Activated T-helper 9 cell treated with anti-CD3 and anti-CD28 coated beads, Interleukin-2, amount 50 U/mL, for 16 hours (primary cell): Measurements from ENCODE around the gene PREX1.
"Not testable (repeated sequence)": the region's sequence is repeated elsewhere in the genome, so short reads cannot be mapped to it uniquely, and the experiment has no call there.

Experiments used
- DNase-seq: peaks from one replicate; pipeline ENCODE4 v3.0.0-alpha.2; 2020; ENCODE audit warnings: low read depth

Gene PREX1

DNA sequence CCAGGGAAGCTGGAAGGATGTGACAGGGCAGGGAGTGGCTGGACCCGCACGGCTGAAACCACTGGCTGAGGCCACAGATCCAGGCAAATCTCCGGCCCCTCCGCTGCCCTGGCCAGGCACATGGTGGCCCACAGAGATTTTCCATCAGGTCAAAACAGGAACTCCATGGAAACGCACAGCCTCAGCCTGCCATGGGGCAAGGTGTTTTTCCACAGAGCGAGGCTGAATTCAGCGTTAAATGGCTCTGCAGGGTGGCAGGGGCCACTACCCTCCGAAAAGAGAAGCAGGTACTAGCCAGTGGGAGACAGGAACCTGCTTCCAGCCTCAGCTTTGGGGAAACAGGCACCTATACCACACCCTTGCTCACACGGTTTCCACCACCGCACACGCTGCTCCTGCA, 53.1 kb downstream of the PREX1 start:
- DNase-seq = no peak

GRCh38 chr20:48773837-48774418, 53.9 kb downstream of the PREX1 start:
- no peak for DNase-seq

GRCh38 chr20:48772183-48772976, 55.4 kb downstream of the PREX1 start:
- no peak for DNase-seq

DNA sequence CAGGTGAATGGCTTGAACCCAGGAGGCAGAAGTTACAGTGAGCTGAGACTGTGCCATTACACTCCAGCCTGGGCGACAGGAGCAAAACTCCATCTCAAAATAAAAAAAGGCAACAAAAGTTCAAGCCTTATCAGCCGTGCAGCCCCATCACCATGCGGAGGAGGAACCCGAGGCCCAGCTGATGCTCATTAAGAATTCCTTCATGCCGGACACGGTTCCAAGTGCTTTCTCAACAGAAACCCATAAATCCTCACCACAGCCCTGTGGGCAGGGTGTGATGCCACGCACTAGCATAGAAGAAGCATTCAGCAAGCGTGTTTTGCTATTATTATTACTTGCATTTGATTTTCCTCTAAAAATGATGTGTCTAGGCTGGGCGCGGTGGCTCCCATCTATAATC, 56.3 kb downstream of the PREX1 start:
- no peak for DNase-seq

DNA sequence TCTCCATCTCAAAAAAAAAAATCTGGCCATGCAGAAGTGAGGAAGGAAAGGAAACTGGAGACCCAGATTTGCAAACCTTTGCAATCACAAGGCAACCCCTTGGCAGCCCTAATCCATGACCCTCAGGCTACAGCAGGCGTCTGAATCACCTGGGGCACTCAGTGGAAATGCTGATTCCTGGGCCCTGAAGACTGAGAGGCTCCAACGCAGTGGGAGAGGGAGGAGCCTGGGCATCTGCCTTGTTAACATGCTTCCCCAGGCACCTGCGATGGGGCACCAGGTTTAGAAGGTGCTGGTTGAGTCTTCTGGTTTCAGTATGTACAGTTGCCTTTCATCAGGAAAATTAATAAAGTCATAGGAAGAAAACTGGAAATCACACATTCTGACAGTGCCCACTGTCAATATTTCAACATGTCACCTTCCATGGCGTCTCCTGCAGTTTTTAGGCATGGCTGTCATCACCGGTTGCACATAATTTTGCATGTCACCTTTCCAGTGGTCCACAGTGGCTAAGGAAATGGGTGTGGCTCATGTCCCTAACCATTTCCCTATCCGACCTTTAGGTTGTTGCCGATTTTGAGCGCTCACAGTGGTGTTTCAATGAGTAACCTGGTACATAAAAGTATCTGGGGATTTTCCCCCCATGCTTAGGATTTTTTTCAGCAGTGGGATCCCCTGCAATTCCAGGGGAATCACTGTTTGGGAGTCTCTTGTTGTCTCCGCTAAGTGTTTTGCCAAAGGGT, 56.9 kb downstream of the PREX1 start:
- DNase-seq = no peak

- peak; percentile 85 for DNase-seq
Observed at GRCh38 chr20:48769069-48769983, 58.5 kb downstream of the PREX1 start.

GRCh38 chr20:48766961-48767960, 60.5 kb downstream of the PREX1 start:
- no peak for DNase-seq

GRCh38 chr20:48766205-48766604, 61.6 kb downstream of the PREX1 start:
- DNase-seq = no peak

DNA sequence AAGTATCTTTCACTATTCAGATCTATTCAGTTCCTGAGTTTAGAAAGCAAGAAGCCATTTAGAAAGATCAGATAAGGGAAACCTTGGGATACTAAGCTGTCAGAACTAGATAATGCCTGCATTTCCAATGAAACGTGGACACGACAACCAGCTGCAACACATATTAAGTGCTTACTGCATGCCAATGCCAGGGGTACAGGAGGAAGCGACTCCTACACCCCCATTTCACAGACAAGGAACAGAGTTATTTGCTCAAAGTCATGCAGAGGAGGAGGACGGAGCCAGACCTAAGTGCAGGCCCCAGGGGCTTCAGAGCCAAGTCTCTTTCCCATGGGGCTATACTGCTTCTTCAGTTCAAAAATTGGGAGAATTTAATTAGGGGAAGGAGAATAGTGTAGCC, 62.4 kb downstream of the PREX1 start:
- DNase-seq = no peak

DNA sequence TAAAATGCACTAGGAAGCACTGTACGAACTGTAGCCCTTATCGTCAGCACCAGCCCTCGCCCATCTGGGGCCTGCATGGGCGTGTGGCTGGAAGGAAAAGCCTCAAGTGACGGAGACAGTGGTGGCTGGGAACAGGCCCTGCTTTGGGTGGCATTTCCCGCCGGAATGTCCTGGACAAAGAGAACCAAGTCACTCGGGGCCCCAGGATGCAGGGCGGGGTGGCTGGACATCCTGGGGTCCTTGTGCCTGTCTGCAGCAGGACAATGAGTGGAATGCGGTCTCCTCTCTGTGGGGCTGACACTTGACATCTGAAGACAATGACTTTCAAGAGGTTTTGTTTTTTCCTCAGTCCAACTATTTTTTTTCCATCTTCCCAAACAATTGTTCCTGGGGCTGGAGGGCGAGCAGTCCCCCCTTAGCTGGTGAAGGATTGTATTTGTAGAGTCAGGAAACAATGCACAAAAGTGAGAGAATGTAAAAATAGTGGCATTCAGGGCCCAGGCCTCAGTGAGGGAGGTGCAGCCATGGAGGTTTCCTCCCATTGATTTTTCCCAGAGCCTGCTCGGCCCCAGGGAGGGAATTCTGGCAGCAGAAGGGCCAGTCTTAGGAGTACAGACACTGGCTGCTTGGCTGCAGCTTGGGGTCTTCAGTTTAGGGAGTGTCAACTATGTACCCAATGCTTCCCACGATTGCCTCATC, 64.4 kb downstream of the PREX1 start:
- no peak for DNase-seq

GRCh38 chr20:48761874-48762273, 65.9 kb downstream of the PREX1 start:
- no peak for DNase-seq

DNA sequence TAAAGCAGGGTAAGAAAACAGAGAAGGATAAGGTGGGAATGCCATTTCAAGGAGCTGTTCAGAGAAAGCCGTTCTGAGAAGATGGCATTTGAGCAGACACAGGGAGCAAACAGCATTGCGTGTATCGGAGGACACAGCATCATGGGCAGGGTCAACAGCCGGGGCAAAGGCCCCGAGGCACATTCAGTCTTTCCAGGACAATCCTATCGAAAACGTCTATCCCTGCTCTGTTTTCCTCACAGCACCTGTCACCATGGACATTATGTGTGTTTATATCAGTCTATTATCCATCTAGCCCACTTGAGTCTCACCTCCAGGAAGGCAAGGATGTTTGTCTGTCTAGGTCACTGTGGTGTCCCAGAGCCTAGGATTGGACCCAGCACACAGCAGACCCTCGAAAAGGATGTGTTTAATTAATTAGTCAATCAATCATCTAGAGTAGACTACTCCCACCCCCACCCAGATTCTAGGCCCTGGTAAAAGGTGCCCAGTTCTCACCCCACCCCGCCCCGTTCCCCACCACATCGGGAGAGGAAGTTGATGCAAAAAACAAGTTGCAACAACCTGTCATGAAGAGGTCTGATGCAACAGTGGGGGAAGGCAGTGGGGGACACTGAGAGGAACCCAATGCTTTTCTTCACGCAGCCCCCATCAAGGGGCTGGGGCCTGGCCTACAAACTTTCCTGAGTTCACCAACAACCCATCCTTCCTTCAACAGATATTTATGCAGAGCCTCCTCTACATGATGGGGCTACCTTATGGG, 66.6 kb downstream of the PREX1 start:
- peak; percentile 37 for DNase-seq

DNA sequence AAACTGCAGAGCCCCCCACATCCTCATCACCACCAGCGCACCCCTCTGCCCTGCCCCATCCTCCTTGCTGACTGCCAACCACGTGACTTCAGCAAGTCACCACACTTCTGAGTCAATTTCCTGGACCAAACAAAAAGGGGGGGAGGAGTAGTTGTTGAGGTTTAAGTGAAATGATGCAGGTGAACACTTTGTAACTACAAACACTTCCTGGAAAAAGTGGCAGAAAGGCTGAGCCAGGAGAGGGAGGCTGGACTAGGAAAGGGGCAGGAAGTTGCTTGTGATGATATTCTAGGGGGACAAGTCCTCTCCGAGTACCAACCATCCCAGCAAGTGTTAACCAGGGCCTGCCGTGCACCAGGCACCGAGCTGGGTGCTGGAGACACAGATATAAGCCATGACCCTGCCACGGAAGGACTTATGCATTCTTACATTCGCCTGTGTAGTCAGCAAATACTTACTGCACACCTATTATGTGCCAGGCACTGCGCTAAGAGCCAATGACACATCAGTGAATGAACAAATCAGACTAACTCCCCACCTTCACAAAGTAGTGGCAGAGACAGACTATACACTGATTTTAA, 67.3 kb downstream of the PREX1 start:
- DNase-seq = peak; percentile 63

DNA sequence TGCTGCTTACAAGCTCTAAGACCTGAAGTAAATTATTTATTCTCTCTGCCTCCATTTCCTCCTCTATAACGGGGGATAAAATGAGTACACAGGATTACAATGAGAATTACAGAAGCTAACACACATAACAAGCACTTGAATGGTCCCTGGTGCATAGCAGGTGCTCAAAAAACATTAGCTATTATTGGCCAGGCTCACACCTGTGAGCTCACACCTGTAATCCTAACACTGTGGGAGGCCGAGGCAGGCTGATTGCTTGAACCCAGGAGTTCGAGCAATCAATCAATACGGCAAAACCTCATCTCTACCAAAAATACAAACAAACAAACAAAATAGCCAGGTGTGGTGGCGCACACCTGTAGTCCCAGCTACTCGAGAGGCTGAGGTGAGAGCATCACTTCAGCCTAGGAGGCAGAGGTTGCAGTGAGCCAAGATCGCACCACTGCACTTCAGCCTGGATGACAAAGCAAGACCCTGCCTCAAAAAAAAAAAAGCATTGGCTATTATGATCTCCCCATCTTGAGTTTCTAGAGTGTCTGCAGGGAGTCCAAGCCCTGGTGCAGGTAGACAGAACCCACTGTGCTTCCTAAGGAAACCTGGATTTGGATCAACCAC, 68.1 kb downstream of the PREX1 start:
- DNase-seq = no peak

DNA sequence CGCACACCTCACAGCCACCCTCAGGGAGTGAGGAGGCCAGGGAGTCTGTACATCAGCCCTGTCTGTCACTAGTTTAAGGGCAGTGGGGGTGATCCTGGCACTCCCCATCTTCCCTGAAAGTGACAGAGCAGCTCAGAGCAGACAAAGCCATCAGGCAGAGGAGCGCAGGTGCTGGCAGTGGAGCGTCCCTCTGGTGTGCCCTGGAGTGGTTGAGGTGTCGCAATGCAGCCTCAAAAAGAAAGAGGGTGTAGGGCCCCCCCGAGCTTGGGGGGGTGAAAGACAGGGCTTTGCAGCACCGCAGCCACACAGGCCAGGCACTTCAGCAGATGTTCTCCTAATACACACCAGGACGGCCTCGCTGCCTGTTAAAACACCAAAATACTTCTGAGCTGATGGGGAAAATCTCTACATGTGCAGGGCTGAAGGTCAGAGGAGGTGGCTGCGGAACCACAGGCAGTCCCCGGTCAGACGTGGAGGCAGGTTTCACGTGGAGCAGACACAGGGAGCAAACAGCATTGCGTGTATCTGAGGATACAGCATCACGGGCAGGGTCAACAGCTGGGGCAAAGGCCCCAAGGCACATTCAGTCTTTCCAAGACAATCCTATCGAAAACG, 69.5 kb downstream of the PREX1 start:
- DNase-seq = no peak

DNA sequence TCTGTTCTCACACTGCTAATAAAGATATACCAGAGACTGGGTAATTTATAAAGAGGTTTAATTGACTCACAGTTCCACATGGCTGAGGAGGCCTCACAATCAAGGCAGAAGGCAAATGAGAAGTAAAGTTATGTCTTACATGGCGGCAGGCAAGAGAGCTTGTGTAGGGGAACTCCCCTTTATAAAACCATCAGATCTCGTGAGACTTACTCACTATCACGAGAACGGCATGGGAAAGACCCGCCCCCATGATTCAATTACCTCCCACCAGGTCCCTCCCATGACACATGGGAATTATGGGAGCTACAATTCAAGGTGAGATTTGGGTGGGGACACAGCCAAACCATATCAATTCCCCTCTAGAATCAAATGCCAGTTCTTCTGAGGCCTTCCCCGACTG, 71.0 kb downstream of the PREX1 start:
- DNase-seq = not testable (repeated sequence)

DNA sequence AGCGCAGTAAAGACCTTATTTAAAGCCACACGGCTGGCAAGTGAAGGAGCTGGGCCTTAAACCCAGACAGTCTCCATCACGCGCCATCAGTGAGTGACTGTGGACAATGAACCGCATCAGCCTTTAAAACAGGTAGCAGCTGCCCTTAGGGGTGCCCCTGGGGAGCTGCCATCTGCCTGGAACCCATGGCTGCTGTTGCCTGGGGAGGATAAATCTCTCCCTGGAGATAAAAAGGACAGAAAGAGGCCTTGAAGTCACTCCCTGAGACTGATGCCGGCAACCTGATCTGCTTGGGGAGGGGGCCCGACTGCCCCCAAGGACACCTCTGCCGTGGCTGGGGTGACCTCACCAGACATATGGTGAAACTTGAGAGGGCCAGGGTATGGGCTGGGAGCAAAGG, 73.5 kb downstream of the PREX1 start:
- no peak for DNase-seq

DNA sequence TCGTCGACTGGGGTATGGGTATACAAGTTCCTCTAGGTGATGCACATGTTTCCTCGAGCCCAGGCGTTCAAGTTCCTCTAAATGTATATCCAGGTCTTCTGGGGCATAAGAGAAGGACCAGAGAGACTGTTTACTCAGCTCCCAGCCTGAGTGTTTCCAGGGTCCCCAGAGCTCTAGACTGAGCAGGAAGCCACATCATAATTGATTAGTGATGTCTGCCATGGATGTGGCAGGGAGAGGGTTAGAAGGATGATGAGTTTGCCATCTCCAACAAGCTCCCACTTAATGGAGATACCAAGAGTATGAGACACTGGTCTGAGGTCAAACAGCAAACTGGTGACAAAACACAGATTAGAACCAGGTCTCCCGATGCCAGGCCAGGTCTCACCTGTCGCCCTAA, 74.8 kb downstream of the PREX1 start:
- no peak for DNase-seq
